ENCODE measurements around the gene RPS15.

Gene RPS15

DNA sequence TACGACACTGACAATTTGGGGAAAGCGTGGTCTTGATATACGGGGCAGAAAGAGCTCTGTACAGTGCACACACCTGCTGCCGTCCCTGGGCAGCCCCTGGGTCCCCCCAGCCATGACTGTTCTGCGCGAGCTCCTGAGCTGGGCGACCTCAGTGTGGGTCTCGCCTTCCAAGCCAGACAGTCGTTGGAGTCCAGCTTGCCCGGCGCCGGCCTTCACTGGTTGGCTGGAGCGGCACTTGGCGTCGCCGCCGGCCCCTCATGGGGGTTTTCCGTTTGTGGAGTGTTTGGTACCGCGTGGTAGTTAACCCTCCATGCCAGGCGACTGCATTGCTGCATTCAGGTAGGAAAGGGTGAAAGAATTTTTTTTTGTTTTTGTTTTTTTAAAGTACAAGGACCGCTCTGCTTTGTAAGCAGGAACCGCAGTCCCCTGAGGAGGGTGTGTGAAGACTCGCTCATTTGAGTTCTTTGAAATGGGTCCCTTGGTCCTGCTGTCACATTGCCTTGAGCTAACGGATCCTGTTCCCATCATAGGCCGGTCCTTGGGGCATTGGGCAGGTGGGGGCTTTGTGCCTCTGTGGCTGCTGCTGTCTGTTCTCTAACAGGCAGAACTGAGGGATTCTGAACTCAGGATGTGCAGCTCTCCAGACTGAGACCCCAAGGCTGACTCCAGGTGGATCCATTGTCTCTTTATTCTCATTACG lies 10.8 kb upstream of the RPS15 start:
- DNase-seq = no peak
- Histone ChIP-seq H2AFZ (ENCODE audit: low read length) (no peak overlapping the region), H3K4me1 (ENCODE audit: low read length) (no peaks in the 10 kb centered on the region), H3K4me2 (ENCODE audit: low read depth, low read length) (no peak overlapping the region), H3K27me3 (replicated peaks; ENCODE audit: insufficient read depth, low read length) (no peaks in the 10 kb centered on the region), H3K27ac (ENCODE audit: low read length) (no peak overlapping the region), H3K36me3 (replicated peaks; ENCODE audit: insufficient read depth, low read length) (peaks cover 24% of the 10 kb centered on the region), H4K20me1 (ENCODE audit: insufficient read depth, low read length) (0 out of 2 replicates have a peak, but pooled peaks cover 3% of the 10 kb centered on the region), H3F3A (ENCODE audit: insufficient read depth, low read length) (peaks cover 4% of the 10 kb centered on the region; the same call in 1 of the 2 replicates), H3K9ac (ENCODE audit: low read length) (no peak overlapping the region), H3K79me2 (ENCODE audit: low read length) (peaks cover 68% of the 10 kb centered on the region), H3K9me3 (replicated peaks; ENCODE audit: insufficient read depth, low read length) (no peaks in the 10 kb centered on the region), H3K9me2 (replicated peaks; ENCODE audit: insufficient read depth, low read length) (no peaks in the 10 kb centered on the region), H3K4me3 (ENCODE audit: low read length) (no peak overlapping the region)
- no peak for TF ChIP-seq EZH2phosphoT487 (IDR thresholded peaks at IDR 0.05; ENCODE audit: low read length)
- TF ChIP-seq, protein P1, sequence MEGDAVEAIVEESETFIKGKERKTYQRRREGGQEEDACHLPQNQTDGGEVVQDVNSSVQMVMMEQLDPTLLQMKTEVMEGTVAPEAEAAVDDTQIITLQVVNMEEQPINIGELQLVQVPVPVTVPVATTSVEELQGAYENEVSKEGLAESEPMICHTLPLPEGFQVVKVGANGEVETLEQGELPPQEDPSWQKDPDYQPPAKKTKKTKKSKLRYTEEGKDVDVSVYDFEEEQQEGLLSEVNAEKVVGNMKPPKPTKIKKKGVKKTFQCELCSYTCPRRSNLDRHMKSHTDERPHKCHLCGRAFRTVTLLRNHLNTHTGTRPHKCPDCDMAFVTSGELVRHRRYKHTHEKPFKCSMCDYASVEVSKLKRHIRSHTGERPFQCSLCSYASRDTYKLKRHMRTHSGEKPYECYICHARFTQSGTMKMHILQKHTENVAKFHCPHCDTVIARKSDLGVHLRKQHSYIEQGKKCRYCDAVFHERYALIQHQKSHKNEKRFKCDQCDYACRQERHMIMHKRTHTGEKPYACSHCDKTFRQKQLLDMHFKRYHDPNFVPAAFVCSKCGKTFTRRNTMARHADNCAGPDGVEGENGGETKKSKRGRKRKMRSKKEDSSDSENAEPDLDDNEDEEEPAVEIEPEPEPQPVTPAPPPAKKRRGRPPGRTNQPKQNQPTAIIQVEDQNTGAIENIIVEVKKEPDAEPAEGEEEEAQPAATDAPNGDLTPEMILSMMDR (IDR thresholded peaks at IDR 0.05; ENCODE audit: low read length) = no peak

DNA sequence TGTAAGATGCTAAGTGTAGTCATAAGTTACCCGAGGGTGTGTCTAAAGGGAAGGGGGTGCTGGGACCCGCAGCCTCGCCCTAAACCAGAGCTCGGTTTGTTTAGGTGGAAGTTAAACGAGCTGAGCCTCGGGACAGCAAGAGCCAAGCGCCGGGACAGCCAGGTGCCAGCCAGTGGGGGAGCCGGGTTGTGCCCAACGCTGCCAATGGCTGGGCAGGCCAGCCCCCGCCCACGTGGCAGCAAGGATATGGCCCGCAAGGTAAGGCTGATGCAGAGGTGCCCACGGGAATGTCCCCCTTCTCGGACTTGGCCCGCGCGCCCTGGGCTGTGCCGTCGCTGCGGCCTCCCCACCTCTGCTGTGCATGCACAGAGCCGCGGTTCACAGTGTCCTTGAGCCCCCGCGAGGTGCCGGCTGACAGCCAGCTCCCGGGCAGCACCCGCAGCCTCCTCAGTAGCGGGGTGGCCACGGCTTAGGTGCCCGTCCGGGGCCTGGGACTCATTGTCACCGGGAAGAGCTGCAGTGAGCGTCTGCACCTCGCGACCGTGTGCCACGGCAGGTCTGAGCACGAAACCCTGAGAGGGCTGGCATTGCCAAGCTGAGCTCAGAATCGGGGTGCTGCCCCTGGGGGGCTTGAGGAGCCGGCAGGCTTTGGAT lies 9.3 kb upstream of the RPS15 start:
- H3K36me3 ChIP-seq (replicated peaks; ENCODE audit: insufficient read depth, low read length) = peaks cover 12% of the 10 kb centered on the region; the same call in 1 of the 2 replicates
- H3K4me1 ChIP-seq (ENCODE audit: low read length) = no peaks in the 10 kb centered on the region
- H3F3A ChIP-seq (ENCODE audit: insufficient read depth, low read length) = no peaks in the 10 kb centered on the region
- no peak overlapping the region for H3K4me3 ChIP-seq (ENCODE audit: low read length)
- H4K20me1 ChIP-seq (ENCODE audit: insufficient read depth, low read length) = 0 out of 2 replicates have a peak, but pooled peaks cover 2% of the 10 kb centered on the region
- TF ChIP-seq, protein P1 (IDR thresholded peaks at IDR 0.05; ENCODE audit: low read length) = no peak
- TF ChIP-seq EZH2 (optimal IDR thresholded peaks at IDR 0.05; ENCODE audit: low read depth, low read length) (no peak), EZH2phosphoT487 (IDR thresholded peaks at IDR 0.05; ENCODE audit: low read length) (no peak)
- no peak for DNase-seq
- H3K9ac ChIP-seq (ENCODE audit: low read length) = no peak overlapping the region
- no peak overlapping the region for H3K27ac ChIP-seq (ENCODE audit: low read length)
- H2AFZ ChIP-seq (ENCODE audit: low read length) = no peak overlapping the region
- H3K27me3 ChIP-seq (replicated peaks; ENCODE audit: insufficient read depth, low read length) = no peaks in the 10 kb centered on the region
- no peaks in the 10 kb centered on the region for H3K9me3 ChIP-seq (replicated peaks; ENCODE audit: insufficient read depth, low read length)
- H3K4me2 ChIP-seq (ENCODE audit: low read depth, low read length) = no peak overlapping the region
- no peaks in the 10 kb centered on the region for H3K9me2 ChIP-seq (replicated peaks; ENCODE audit: insufficient read depth, low read length)
- peaks cover 67% of the 10 kb centered on the region for H3K79me2 ChIP-seq (ENCODE audit: low read length)

DNA sequence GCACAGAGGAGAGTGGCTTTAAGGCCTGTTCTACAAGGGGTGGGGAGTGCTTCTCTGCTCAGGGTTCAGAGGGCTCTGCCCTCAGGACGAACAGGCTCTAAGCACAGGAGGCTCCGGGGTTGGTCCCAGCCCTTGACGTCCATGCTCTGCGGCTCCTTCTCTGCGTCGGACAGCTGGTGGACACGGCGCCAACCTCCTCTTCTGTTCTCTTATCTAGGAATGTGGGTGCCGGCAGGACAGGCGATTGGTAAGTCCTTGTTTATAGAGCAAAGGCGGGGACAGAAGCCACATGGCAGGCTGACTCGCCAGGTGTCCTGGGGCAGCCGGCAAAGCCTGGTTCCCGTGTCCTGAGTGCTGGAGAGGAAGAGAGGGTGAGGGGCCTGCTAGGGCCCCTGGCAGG lies 8.4 kb upstream of the RPS15 start:
- Histone ChIP-seq H3K9me3 (replicated peaks; ENCODE audit: insufficient read depth, low read length) (no peaks in the 10 kb centered on the region), H3K27me3 (replicated peaks; ENCODE audit: insufficient read depth, low read length) (no peaks in the 10 kb centered on the region), H3K36me3 (replicated peaks; ENCODE audit: insufficient read depth, low read length) (peaks cover 12% of the 10 kb centered on the region; the same call in 1 of the 2 replicates), H3K4me1 (ENCODE audit: low read length) (no peaks in the 10 kb centered on the region), H3K79me2 (ENCODE audit: low read length) (peaks cover 64% of the 10 kb centered on the region), H3K4me2 (ENCODE audit: low read depth, low read length) (no peak overlapping the region), H3K27ac (ENCODE audit: low read length) (no peak overlapping the region), H4K20me1 (ENCODE audit: insufficient read depth, low read length) (0 out of 2 replicates have a peak, but pooled peaks cover 2% of the 10 kb centered on the region), H3K9me2 (replicated peaks; ENCODE audit: insufficient read depth, low read length) (no peaks in the 10 kb centered on the region), H2AFZ (ENCODE audit: low read length) (no peak overlapping the region), H3F3A (ENCODE audit: insufficient read depth, low read length) (0 out of 2 replicates have a peak, but pooled peaks cover 6% of the 10 kb centered on the region), H3K4me3 (ENCODE audit: low read length) (no peak overlapping the region), H3K9ac (ENCODE audit: low read length) (no peak overlapping the region)
- DNase-seq = no peak
- no peak for TF ChIP-seq EZH2 (optimal IDR thresholded peaks at IDR 0.05; ENCODE audit: low read depth, low read length)
- no peak for TF ChIP-seq EZH2phosphoT487 (IDR thresholded peaks at IDR 0.05; ENCODE audit: low read length)
- TF ChIP-seq, protein P1 (IDR thresholded peaks at IDR 0.05; ENCODE audit: low read length) = no peak

All from MM.1S (cell line).